HepG2 (cell line): ENCODE data around the gene PLEKHG7. TPM values are rescaled to one million over a fixed set of nuclear protein-coding genes. Genes with fewer than 3 reads are reported as not detected.

Experiments
- ATAC-seq: fragments of 200-7000 bp; cut with Tn5 transposase; 3 replicates; pipeline ENCODE4 v1.9.1; 2020; ENCODE audit warnings: mild to moderate bottlenecking, moderate library complexity
- BruUV-seq: library from RNA; stranded (reverse); fragments of 400-500 nt; replicated peaks from 2 replicates; lab custom pipeline; 2021; lab: Mats Ljungman, UMichigan
- CTCF ChIA-PET: fragments of 300-600 bp; formaldehyde crosslinking; extraction: SDS; loops from one replicate; lab custom pipeline; 2021; ENCODE audit warnings: low total read pairs, inconsistent platforms, low intra/inter-chr PET ratio; lab: Yijun Ruan, JAX
- POLR2A ChIA-PET: fragments of 350-600 bp; sonication (Branson Sonifier 250); formaldehyde crosslinking; loops from one replicate; lab custom pipeline; 2020; ENCODE audit warnings: antibody characterized with exemption, inconsistent platforms; lab: Yijun Ruan, JAX
- DNase-seq: peaks from one replicate; pipeline ENCODE4 v3.0.0-alpha.2; 2015; ENCODE audit warnings: low spot score
- FAIRE-seq: peaks from 3 replicates; lab custom pipeline; 2011; peaks lifted over from hg19 to GRCh38; lab: Jason Lieb, UNC
- H2AFZ ChIP-seq: one replicate; pipeline ENCODE4 v1.6.1; 2011; ENCODE audit warnings: low read length, inconsistent platforms
- H3K27ac ChIP-seq: fragments of 300-600 bp; 3 replicates; pipeline ENCODE4 v1.8.0; 2011; ENCODE audit warnings: mixed run types, mild to moderate bottlenecking, mixed read lengths, low read length, inconsistent platforms; ENCODE audit not compliant: insufficient read depth; ENCODE audit errors: extremely low read length
- H3K27me3 ChIP-seq, 2 experiments: fragments of 200-600 bp in 1 of 2; 2 replicates in 1 of 2; 3 replicates in 1 of 2; pipeline versions ENCODE4 v1.6.0 to v1.8.0; 2011; ENCODE audit warnings: low read length in 2 of 2, mild to moderate bottlenecking in 2 of 2, moderate library complexity in 2 of 2, inconsistent platforms in 1 of 2; ENCODE audit not compliant: insufficient read depth in 2 of 2, control insufficient read depth in 1 of 2
- H3K36me3 ChIP-seq, 2 experiments: fragments of 200-600 bp in 1 of 2; replicated peaks in 1 of 2; 2 replicates in 1 of 2; 3 replicates in 1 of 2; pipeline versions ENCODE4 v1.5.1 to v1.8.0; 2011; ENCODE audit warnings: low read length in 2 of 2, inconsistent platforms in 1 of 2; ENCODE audit not compliant: insufficient read depth in 2 of 2, control insufficient read depth in 1 of 2
- H3K4me1 ChIP-seq: 2 replicates; pipeline ENCODE4 v1.5.1; 2012; ENCODE audit warnings: low read length, inconsistent platforms; ENCODE audit not compliant: insufficient read depth
- H3K4me2 ChIP-seq: 2 replicates; pipeline ENCODE4 v1.6.0; 2011; ENCODE audit warnings: low read depth, low read length, inconsistent platforms
- H3K4me3 ChIP-seq, 3 experiments: fragments of 200-600 bp in 1 of 3; sonication (generic), shearing (Covaris generic) in 1 of 3; replicated peaks in 1 of 3; 2 replicates each; pipeline ENCODE4 v1.5.1; 2011 to 2016; ENCODE audit warnings: low read length in 3 of 3, inconsistent platforms in 2 of 3, low read depth in 2 of 3, mild to moderate bottlenecking in 2 of 3, control low read depth in 1 of 3, mixed read lengths in 1 of 3; ENCODE audit not compliant: insufficient read depth in 1 of 3
- H3K79me2 ChIP-seq: one replicate; pipeline ENCODE4 v1.6.1; 2011; ENCODE audit warnings: low read length, inconsistent platforms; ENCODE audit not compliant: insufficient read depth
- H3K9ac ChIP-seq: 2 replicates; pipeline ENCODE4 v1.6.0; 2011; ENCODE audit warnings: mild to moderate bottlenecking, low read depth, low read length, inconsistent platforms; ENCODE audit not compliant: insufficient read depth
- H3K9me3 ChIP-seq: 2 replicates; pipeline ENCODE4 v1.5.1; 2012; ENCODE audit warnings: mild to moderate bottlenecking, low read length
- H4K20me1 ChIP-seq: 2 replicates; pipeline ENCODE4 v1.6.0; 2011; ENCODE audit warnings: inconsistent platforms, mild to moderate bottlenecking, low read length, moderate library complexity; ENCODE audit not compliant: insufficient read depth
- CEBPB ChIP-seq: IDR thresholded peaks from 2 replicates; pipeline ENCODE4 v1.6.1; 2011; ENCODE audit warnings: low read depth, low read length, improper control_type of control experiment, borderline replicate concordance
- MNT ChIP-seq: fragments of 450-650 bp; IDR thresholded peaks from 2 replicates; pipeline ENCODE4 v1.6.1; 2016
- ZNF142 ChIP-seq: sonication (generic); formaldehyde crosslinking; IDR thresholded peaks from 2 replicates; pipeline ENCODE4 v1.4.0; 2020; ENCODE audit warnings: missing genetic modification reagents
- ZNF749 ChIP-seq: sonication (generic); formaldehyde crosslinking; IDR thresholded peaks from 2 replicates; pipeline ENCODE4 v1.8.0; 2022; ENCODE audit warnings: mild to moderate bottlenecking, missing genetic modification reagents, moderate library complexity, borderline replicate concordance
- WGBS: methylation state at CpG from one replicate; pipeline ENCODE4 v1.1.6; 2017; ENCODE audit warnings: low lambda C conversion rate; 5-methylcytosine and 5-hydroxymethylcytosine counted together
- in situ Hi-C: cut with HindIII; loops from 2 replicates; pipeline ENCODE4 v1.10.0; 2017; ENCODE audit warnings: low pct_unique_long_range_greater_than_20kb; ENCODE audit not compliant: extremely low pct_ligation_motif_present
- intact Hi-C: fragments of 100-400 bp; cut with micrococcal nuclease; formaldehyde crosslinking; loops from one replicate; pipeline ENCODE4 v1.10.0; 2022; ENCODE audit not compliant: unreplicated experiment
- polyA plus RNA-seq, 8 experiments: library from polyadenylated mRNA; depleted of rRNA in 3 of 8; stranded (reverse) in 7 of 8; unstranded in 1 of 8; fragments of >200 nt; fragmentation: Illumina TruSeq in 4 of 8; extraction: Trizol in 4 of 8; gene quantifications; 2 replicates each; pipeline versions ENCODE4 v1.2.1 to v1.2.3, GENCODE V29; 2011 to 2016; ENCODE audit warnings: low read depth in 4 of 8, missing spikeins in 1 of 8, mixed read lengths in 1 of 8; ENCODE audit not compliant: insufficient read depth in 1 of 8
- total RNA-seq, 5 experiments: library from RNA; depleted of rRNA; stranded (reverse); fragments of >200 nt; fragmentation: Illumina TruSeq; extraction: Trizol; gene quantifications; 2 replicates each; pipeline ENCODE4 v1.2.3, GENCODE V29; 2016; ENCODE audit warnings: low read depth in 1 of 5

Gene PLEKHG7
- total and polyA plus RNA-seq, 2 of the 13 experiments (the other 11 are each of a cell fraction or from before 2014, with no cell fraction given) = not detected

- no peak for TF ChIP-seq ZNF142
Measured at GRCh38 chr12:92661269-92661668, 41.5 kb upstream of the PLEKHG7 start (continued).

GRCh38 chr12:92665496-92665895 is 37.3 kb upstream of the PLEKHG7 start:
- Histone ChIP-seq H4K20me1 (no peaks in the 10 kb centered on the region), H3K9ac (no peak overlapping the region), H3K27ac (no peak overlapping the region), H3K4me3 (no peak overlapping the region), H3K4me1 (no peaks in the 10 kb centered on the region), H3K4me2 (no peak overlapping the region), H3K9me3 (no peaks in the 10 kb centered on the region), H3K36me3 (no peaks in the 10 kb centered on the region), H3K79me2 (no peaks in the 10 kb centered on the region), H2AFZ (no peak overlapping the region), H3K27me3 (no peaks in the 10 kb centered on the region)
- CTCF ChIA-PET = no interaction called here
- WGBS = 70% methylated on average over 2 of the region's 2 CpGs
- intact Hi-C loops = no loop called here
- FAIRE-seq = no peak
- POLR2A ChIA-PET = no interaction called here
- in situ Hi-C loops = no loop called here
- ATAC-seq = no peak
- DNase-seq = no peak
- no TSS peak for BruUV-seq
- TF ChIP-seq MNT (peak; percentile 49; the same call in 1 of the 2 replicates), CEBPB (peak; percentile 56; the same call in 1 of the 2 replicates), ZNF749 (CRISPR knock-in tag) (no peak)
